ENCODE measurements around the gene MRPL37. TPM values are rescaled to one million over a fixed set of nuclear protein-coding genes. Genes with fewer than 3 reads are reported as not detected.
"Not testable (repeated sequence)": the region's sequence is repeated elsewhere in the genome, so short reads cannot be mapped to it uniquely, and the experiment has no call there.

The MRPL37 gene
- total RNA-seq, 1 experiment from 2014 or later: 170 TPM

GRCh38 chr1:54172614-54173599, 27.1 kb upstream of the MRPL37 start:
- no peak for DNase-seq (ENCODE audit: low read depth)

- DNase-seq (ENCODE audit: low read depth): no peak
Observed at GRCh38 chr1:54173681-54174080, 26.3 kb upstream of the MRPL37 start.

GRCh38 chr1:54174106-54174505, 25.9 kb upstream of the MRPL37 start:
- no peak for DNase-seq (ENCODE audit: low read depth)

- DNase-seq (ENCODE audit: low read depth): no peak
Observed at GRCh38 chr1:54176621-54177327, 23.2 kb upstream of the MRPL37 start.

- DNase-seq (ENCODE audit: low read depth): no peak
Observed at GRCh38 chr1:54177726-54178125, 22.2 kb upstream of the MRPL37 start.

GRCh38 chr1:54178296-54179070, 21.5 kb upstream of the MRPL37 start:
- no peak for DNase-seq (ENCODE audit: low read depth)

- no peak for DNase-seq (ENCODE audit: low read depth)
Observed at GRCh38 chr1:54180701-54181360, 19.1 kb upstream of the MRPL37 start.

GRCh38 chr1:54186056-54186455, 13.9 kb upstream of the MRPL37 start:
- no peak for DNase-seq (ENCODE audit: low read depth)

GRCh38 chr1:54188291-54188690, 11.7 kb upstream of the MRPL37 start:
- DNase-seq (ENCODE audit: low read depth): no peak

GRCh38 chr1:54190526-54190925, 9.4 kb upstream of the MRPL37 start:
- no peak for DNase-seq (ENCODE audit: low read depth)

- no peak for DNase-seq (ENCODE audit: low read depth)
Observed at GRCh38 chr1:54191525-54191924, 8.4 kb upstream of the MRPL37 start.

GRCh38 chr1:54193453-54193852, 6.5 kb upstream of the MRPL37 start:
- no peak for DNase-seq (ENCODE audit: low read depth)

- DNase-seq (ENCODE audit: low read depth): no peak
Observed at GRCh38 chr1:54199151-54199764, 709 bp upstream of the MRPL37 start.

- DNase-seq (ENCODE audit: low read depth): no peak
Observed at GRCh38 chr1:54200519-54200997, 591 bp downstream of the MRPL37 start.

- no peak for DNase-seq (ENCODE audit: low read depth)
Observed at GRCh38 chr1:54204199-54204598, 4.2 kb downstream of the MRPL37 start.

GRCh38 chr1:54207287-54207686, 7.3 kb downstream of the MRPL37 start:
- no peak for DNase-seq (ENCODE audit: low read depth)

- DNase-seq (ENCODE audit: low read depth): not testable (repeated sequence)
Observed at GRCh38 chr1:54207896-54208295, 7.9 kb downstream of the MRPL37 start.

- no peak for DNase-seq (ENCODE audit: low read depth)
Observed at GRCh38 chr1:54212872-54213271, 12.9 kb downstream of the MRPL37 start.

- no peak for DNase-seq (ENCODE audit: low read depth)
Observed at GRCh38 chr1:54215523-54215922, 15.6 kb downstream of the MRPL37 start.

GRCh38 chr1:54218883-54219687, 19.1 kb downstream of the MRPL37 start:
- DNase-seq (ENCODE audit: low read depth): no peak

Data from Daoy (cell line).